Measurements from ENCODE around the gene CSNK1D. TPM values are rescaled to one million over a fixed set of nuclear protein-coding genes. Genes with fewer than 3 reads are reported as not detected.

The CSNK1D gene
- total and polyA plus RNA-seq, 2 experiments from 2014 or later: 55.3 to 66.4 TPM

DNA sequence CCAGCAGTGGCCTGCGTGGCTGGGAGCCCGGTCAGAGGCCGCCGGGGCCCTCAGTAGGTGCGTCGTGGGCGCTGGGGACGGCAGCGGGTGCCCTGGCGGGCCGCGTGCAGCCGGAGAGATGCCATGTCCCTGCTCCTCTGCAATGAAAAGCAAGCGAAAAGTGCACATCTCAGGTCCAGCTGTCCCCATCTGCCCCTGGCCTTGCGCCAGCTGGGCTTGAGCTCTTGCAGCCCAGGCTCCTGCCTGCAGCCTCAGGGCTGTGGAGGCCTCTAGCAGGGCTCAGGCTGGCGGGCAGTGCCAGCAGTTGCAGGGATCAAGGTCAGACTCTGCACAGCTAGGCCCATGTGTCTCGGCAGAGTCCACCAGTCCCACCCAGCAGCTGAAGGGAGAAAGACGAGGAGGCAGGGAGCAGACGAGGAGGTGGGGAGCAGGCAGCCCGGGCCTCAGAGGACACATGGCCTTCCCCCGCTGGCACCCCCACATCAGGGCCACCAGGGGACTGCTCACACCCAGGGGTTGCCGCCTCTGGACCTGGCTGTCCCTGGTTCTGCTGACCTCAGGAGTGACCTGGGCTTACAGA, 33.5 kb downstream of the CSNK1D start:
- no peak overlapping the region for H3K27ac Mint-ChIP-seq
- Histone ChIP-seq H3K4me3 (no peak overlapping the region), H3K27ac (ENCODE audit: low read depth) (no peak overlapping the region), H3K36me3 (ENCODE audit: insufficient read depth) (peaks cover 11% of the 10 kb centered on the region), H3K9me2 (ENCODE audit: insufficient read depth) (no peaks in the 10 kb centered on the region), H3K79me2 (replicated peaks; ENCODE audit: insufficient read depth) (peaks cover 16% of the 10 kb centered on the region), H3K27me3 (ENCODE audit: insufficient read depth) (no peaks in the 10 kb centered on the region), H3F3A (replicated peaks; ENCODE audit: low read depth) (peaks cover 9% of the 10 kb centered on the region; the same call in 1 of the 2 replicates), H2AFZ (no peak overlapping the region), H4K20me1 (replicated peaks; ENCODE audit: insufficient read depth) (peaks cover 17% of the 10 kb centered on the region), H3K4me1 (ENCODE audit: insufficient read depth) (no peaks in the 10 kb centered on the region; the same call in 1 of the 2 replicates), H3K4me2 (no peak overlapping the region)
- peaks cover 26% of the 10 kb centered on the region for H3K36me3 Mint-ChIP-seq (ENCODE audit: low read depth)
- TF ChIP-seq, protein P1, sequence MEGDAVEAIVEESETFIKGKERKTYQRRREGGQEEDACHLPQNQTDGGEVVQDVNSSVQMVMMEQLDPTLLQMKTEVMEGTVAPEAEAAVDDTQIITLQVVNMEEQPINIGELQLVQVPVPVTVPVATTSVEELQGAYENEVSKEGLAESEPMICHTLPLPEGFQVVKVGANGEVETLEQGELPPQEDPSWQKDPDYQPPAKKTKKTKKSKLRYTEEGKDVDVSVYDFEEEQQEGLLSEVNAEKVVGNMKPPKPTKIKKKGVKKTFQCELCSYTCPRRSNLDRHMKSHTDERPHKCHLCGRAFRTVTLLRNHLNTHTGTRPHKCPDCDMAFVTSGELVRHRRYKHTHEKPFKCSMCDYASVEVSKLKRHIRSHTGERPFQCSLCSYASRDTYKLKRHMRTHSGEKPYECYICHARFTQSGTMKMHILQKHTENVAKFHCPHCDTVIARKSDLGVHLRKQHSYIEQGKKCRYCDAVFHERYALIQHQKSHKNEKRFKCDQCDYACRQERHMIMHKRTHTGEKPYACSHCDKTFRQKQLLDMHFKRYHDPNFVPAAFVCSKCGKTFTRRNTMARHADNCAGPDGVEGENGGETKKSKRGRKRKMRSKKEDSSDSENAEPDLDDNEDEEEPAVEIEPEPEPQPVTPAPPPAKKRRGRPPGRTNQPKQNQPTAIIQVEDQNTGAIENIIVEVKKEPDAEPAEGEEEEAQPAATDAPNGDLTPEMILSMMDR (conservative IDR thresholded peaks at IDR 0.05; ENCODE audit: low read depth in 2 of 2): no peak
- TF ChIP-seq EZH2 (IDR thresholded peaks at IDR 0.05; ENCODE audit: low read depth, unreplicated experiment) (no peak), EZH2phosphoT487 (IDR thresholded peaks at IDR 0.05; ENCODE audit: unreplicated experiment) (no peak), CREB1 (CRISPR knock-in tag; IDR thresholded peaks at IDR 0.05; ENCODE audit: low read depth) (no peak), POLR2AphosphoS5 (IDR thresholded peaks at IDR 0.05; ENCODE audit: low read depth) (no peak), NANOG (IDR thresholded peaks at IDR 0.05; ENCODE audit: borderline replicate concordance) (no peak), ZNF114 (CRISPR knock-in tag; IDR thresholded peaks at IDR 0.05) (no peak), REST (IDR thresholded peaks at IDR 0.05; ENCODE audit: unreplicated experiment) (no peak), ZNF331 (CRISPR knock-in tag; IDR thresholded peaks at IDR 0.05; ENCODE audit: low read depth) (no peak), STAT1 (IDR thresholded peaks at IDR 0.05; ENCODE audit: unreplicated experiment) (no peak), JUNB (IDR thresholded peaks at IDR 0.05; ENCODE audit: unreplicated experiment) (no peak)
- TF ChIP-seq, protein P2, sequence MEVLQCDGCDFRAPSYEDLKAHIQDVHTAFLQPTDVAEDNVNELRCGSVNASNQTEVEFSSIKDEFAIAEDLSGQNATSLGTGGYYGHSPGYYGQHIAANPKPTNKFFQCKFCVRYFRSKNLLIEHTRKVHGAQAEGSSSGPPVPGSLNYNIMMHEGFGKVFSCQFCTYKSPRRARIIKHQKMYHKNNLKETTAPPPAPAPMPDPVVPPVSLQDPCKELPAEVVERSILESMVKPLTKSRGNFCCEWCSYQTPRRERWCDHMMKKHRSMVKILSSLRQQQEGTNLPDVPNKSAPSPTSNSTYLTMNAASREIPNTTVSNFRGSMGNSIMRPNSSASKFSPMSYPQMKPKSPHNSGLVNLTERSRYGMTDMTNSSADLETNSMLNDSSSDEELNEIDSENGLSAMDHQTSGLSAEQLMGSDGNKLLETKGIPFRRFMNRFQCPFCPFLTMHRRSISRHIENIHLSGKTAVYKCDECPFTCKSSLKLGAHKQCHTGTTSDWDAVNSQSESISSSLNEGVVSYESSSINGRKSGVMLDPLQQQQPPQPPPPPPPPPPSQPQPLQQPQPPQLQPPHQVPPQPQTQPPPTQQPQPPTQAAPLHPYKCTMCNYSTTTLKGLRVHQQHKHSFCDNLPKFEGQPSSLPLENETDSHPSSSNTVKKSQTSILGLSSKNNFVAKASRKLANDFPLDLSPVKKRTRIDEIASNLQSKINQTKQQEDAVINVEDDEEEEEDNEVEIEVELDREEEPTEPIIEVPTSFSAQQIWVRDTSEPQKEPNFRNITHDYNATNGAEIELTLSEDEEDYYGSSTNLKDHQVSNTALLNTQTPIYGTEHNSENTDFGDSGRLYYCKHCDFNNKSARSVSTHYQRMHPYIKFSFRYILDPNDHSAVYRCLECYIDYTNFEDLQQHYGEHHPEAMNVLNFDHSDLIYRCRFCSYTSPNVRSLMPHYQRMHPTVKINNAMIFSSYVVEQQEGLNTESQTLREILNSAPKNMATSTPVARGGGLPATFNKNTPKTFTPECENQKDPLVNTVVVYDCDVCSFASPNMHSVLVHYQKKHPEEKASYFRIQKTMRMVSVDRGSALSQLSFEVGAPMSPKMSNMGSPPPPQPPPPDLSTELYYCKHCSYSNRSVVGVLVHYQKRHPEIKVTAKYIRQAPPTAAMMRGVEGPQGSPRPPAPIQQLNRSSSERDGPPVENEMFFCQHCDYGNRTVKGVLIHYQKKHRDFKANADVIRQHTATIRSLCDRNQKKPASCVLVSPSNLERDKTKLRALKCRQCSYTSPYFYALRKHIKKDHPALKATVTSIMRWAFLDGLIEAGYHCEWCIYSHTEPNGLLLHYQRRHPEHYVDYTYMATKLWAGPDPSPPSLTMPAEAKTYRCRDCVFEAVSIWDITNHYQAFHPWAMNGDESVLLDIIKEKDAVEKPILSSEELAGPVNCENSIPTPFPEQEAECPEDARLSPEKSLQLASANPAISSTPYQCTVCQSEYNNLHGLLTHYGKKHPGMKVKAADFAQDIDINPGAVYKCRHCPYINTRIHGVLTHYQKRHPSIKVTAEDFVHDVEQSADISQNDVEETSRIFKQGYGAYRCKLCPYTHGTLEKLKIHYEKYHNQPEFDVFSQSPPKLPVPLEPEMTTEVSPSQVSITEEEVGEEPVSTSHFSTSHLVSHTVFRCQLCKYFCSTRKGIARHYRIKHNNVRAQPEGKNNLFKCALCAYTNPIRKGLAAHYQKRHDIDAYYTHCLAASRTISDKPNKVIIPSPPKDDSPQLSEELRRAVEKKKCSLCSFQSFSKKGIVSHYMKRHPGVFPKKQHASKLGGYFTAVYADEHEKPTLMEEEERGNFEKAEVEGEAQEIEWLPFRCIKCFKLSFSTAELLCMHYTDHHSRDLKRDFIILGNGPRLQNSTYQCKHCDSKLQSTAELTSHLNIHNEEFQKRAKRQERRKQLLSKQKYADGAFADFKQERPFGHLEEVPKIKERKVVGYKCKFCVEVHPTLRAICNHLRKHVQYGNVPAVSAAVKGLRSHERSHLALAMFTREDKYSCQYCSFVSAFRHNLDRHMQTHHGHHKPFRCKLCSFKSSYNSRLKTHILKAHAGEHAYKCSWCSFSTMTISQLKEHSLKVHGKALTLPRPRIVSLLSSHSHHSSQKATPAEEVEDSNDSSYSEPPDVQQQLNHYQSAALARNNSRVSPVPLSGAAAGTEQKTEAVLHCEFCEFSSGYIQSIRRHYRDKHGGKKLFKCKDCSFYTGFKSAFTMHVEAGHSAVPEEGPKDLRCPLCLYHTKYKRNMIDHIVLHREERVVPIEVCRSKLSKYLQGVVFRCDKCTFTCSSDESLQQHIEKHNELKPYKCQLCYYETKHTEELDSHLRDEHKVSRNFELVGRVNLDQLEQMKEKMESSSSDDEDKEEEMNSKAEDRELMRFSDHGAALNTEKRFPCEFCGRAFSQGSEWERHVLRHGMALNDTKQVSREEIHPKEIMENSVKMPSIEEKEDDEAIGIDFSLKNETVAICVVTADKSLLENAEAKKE (CRISPR knock-in tag; IDR thresholded peaks at IDR 0.05): no peak
- TF ChIP-seq, protein P3, sequence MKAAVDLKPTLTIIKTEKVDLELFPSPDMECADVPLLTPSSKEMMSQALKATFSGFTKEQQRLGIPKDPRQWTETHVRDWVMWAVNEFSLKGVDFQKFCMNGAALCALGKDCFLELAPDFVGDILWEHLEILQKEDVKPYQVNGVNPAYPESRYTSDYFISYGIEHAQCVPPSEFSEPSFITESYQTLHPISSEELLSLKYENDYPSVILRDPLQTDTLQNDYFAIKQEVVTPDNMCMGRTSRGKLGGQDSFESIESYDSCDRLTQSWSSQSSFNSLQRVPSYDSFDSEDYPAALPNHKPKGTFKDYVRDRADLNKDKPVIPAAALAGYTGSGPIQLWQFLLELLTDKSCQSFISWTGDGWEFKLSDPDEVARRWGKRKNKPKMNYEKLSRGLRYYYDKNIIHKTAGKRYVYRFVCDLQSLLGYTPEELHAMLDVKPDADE (IDR thresholded peaks at IDR 0.05): no peak
- peaks cover 12% of the 10 kb centered on the region for H3K4me1 Mint-ChIP-seq
- no peak overlapping the region for H3K4me3 Mint-ChIP-seq
- DNase-seq (ENCODE audit: low spot score) (no peak), ATAC-seq (no peak)
- peaks cover 21% of the 10 kb centered on the region for H3K27me3 Mint-ChIP-seq (ENCODE audit: insufficient read depth, low read depth, poor library complexity)
- H3K9me3 Mint-ChIP-seq: no peaks in the 10 kb centered on the region; the same call in 2 of the 3 replicates
